AG04450 (cell line): ENCODE data around the gene SAMD3. TPM values are rescaled to one million over a fixed set of nuclear protein-coding genes. Genes with fewer than 3 reads are reported as not detected.
"Not testable (repeated sequence)": the region's sequence is repeated elsewhere in the genome, so short reads cannot be mapped to it uniquely, and the experiment has no call there.

ENCODE experiments used
- CTCF ChIA-PET: fragments of 300-600, 350-600 bp; formaldehyde crosslinking; extraction: SDS; loops from one replicate; lab custom pipeline; 2022; ENCODE audit warnings: antibody characterized with exemption, inconsistent platforms; lab: Charles Lee
- POLR2A ChIA-PET: fragments of 350-600 bp; formaldehyde crosslinking; extraction: SDS; loops from one replicate; lab custom pipeline; 2021; ENCODE audit warnings: antibody characterized with exemption, inconsistent platforms; lab: Yijun Ruan, JAX
- DNase-seq: peaks from one replicate; pipeline ENCODE4 v3.0.0-alpha.2; 2011; ENCODE audit warnings: low read depth, low spot score
- H3K27ac ChIP-seq: one replicate; pipeline ENCODE4 v1.5.1; 2012; ENCODE audit warnings: low read depth, low read length, control low read depth
- H3K27me3 ChIP-seq: one replicate; pipeline ENCODE4 v1.6.0; 2012; ENCODE audit warnings: low read length; ENCODE audit not compliant: control insufficient read depth, insufficient read depth
- H3K4me3 ChIP-seq: 2 replicates; pipeline ENCODE4 v1.5.1; 2011; ENCODE audit warnings: mild to moderate bottlenecking, low read depth, low read length, control low read depth
- H3K9me3 ChIP-seq: 2 replicates; pipeline ENCODE4 v1.5.1; 2012; ENCODE audit warnings: low read length; ENCODE audit not compliant: control insufficient read depth, insufficient read depth
- CTCF ChIP-seq: IDR thresholded peaks from 2 replicates; pipeline ENCODE4 v1.5.1; 2011; ENCODE audit warnings: low read depth, low read length, control low read depth, inconsistent platforms
- polyA plus RNA-seq: library from polyadenylated mRNA; depleted of rRNA; stranded (reverse); fragments of >200 nt; gene quantifications from 2 replicates; pipeline ENCODE4 v1.2.3, GENCODE V29; 2011

The SAMD3 gene
- polyA plus RNA-seq, 1 experiment = 2.4 TPM

DNA sequence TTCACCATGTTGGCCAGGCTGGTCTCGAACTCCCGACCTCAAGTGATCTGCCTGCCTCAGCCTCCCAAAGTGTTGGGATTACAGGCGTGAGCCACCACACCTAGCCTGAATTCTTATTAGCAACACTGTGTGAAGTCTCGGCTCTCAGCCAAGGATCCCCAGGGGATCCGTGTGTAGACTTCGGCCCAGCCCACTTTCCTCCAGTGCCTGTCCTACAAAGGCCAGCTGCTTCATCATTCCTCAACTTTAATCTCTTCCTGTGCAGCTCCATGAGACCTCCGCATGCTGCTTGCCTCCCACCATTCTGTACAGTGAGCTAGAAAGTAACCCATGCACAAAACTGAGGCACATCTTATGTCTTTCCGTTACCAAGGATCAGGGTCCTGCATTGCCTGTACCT lies 71.8 kb downstream of the SAMD3 start:
- POLR2A ChIA-PET = no interaction called here
- H3K27me3 ChIP-seq = no peaks in the 10 kb centered on the region
- no peak overlapping the region for H3K27ac ChIP-seq
- DNase-seq = no peak
- no peaks in the 10 kb centered on the region for H3K9me3 ChIP-seq
- CTCF ChIA-PET = no interaction called here
- H3K4me3 ChIP-seq = no peak overlapping the region
- TF ChIP-seq CTCF = no peak

DNA sequence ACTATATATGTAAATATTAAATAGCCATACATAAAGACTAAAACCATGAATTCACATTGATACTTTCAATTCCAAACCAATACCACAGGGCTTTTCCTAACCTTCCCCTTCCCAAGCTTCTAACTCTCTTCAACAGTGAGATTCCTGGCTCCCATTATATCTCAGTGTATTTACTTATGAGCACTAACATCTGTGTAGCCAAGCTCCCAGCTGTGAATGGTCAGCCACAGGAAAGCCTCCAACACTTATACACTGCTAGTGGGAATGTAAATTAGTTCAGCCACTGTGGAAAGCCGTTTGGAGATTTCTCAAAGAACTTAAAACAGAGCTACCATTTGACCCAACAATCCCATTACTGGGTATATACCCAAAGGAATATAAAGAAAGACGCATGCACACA lies 73.7 kb downstream of the SAMD3 start:
- H3K9me3 ChIP-seq, DNase-seq, H3K4me3 ChIP-seq, H3K27me3 ChIP-seq, H3K27ac ChIP-seq: not testable (repeated sequence)
- CTCF ChIA-PET = interaction anchor here (0.6 to 1.3 kb wide), 3 partner anchors 9 to 640 kb away, joined by 3 to 5 read pairs (median 3); no protein-coding TSS in a partner anchor
- POLR2A ChIA-PET = interaction anchor here (1.2 kb wide), 1 partner anchor 13 kb away, joined by 3 read pairs; no protein-coding TSS in a partner anchor

DNA sequence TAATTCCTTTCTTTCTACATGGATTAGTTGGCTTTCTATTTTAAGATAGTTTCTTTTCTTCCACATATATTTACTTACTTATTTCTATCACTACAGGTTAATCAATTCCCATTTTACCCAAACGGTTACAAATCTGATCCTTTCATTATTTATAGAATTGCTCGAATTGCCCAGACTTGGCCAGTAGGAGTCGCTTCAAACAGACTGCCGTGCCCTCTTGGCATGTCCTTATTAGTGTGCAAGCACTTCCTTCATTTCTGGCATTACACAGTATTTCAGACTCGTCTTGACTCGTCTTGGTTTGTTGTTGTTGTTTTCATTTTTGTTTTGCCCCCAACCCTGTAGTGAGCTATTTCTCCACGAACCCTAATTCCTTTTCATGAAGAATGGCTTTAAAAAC lies 74.6 kb downstream of the SAMD3 start:
- DNase-seq = no peak
- ChIA-PET POLR2A (no interaction called here), CTCF (interaction anchor here (1.3 kb wide), 1 partner anchor 10 kb away, joined by 5 read pairs; no protein-coding TSS in a partner anchor)
- H3K27me3 ChIP-seq = no peaks in the 10 kb centered on the region
- no peak for TF ChIP-seq CTCF
- H3K9me3 ChIP-seq = no peaks in the 10 kb centered on the region
- no peak overlapping the region for H3K27ac ChIP-seq
- H3K4me3 ChIP-seq = no peak overlapping the region

DNA sequence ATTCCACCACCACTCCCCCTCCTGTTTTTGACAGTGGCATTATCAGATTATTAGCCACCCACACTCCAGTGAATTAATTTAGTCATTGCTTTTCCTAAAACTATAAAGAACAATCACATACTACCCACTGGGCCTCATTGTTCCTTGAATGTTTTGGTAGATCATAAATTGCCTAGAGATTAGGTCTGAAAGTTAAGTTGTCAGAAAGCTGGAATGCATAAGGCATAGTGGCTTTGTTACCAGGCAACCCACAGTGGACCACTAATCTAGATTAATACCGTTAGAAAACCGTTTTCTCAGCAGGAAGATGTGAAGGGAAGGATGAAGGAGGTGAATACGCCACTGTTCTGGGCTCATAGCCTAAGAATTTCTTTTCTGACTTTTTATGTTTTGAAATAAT lies 75.6 kb downstream of the SAMD3 start:
- POLR2A ChIA-PET = no interaction called here
- no peak for TF ChIP-seq CTCF
- CTCF ChIA-PET = no interaction called here
- Histone ChIP-seq H3K27ac (no peak overlapping the region), H3K4me3 (no peak overlapping the region), H3K9me3 (no peaks in the 10 kb centered on the region), H3K27me3 (no peaks in the 10 kb centered on the region)
- no peak for DNase-seq

- ChIA-PET CTCF (no interaction called here), POLR2A (no interaction called here)
Observed at GRCh38 chr6:130143709-130144108, 79.0 kb downstream of the SAMD3 start.

More at GRCh38 chr6:130143709-130144108, 79.0 kb downstream of the SAMD3 start:
- no peaks in the 10 kb centered on the region for H3K27me3 ChIP-seq
- H3K9me3 ChIP-seq = no peaks in the 10 kb centered on the region
- no peak overlapping the region for H3K4me3 ChIP-seq
- TF ChIP-seq CTCF = no peak
- no peak for DNase-seq
- no peak overlapping the region for H3K27ac ChIP-seq
